Omental fat pad (tissue), 4 donors: ENCODE results near the gene SLC27A3. TPM values are rescaled to one million over a fixed set of nuclear protein-coding genes. Genes with fewer than 3 reads are reported as not detected.

Experiments
- ATAC-seq: fragments of 150-250 bp; one replicate; pipeline ENCODE4 v1.9.1; 2016; ENCODE audit warnings: mild to moderate bottlenecking, moderate library complexity; ENCODE audit not compliant: low FRiP score
- DNase-seq: peaks from one replicate; pipeline ENCODE4 v3.0.0-alpha.2; 2019; ENCODE audit warnings: low spot score
- CTCF ChIP-seq, 3 donors: fragments of 450-650 bp; IDR thresholded peaks; one replicate each; pipeline ENCODE4 v1.5.1; 2016 to 2017; ENCODE audit warnings: antibody characterized with exemption in 3 of 3, mild to moderate bottlenecking in 3 of 3, moderate library complexity in 2 of 3
- total RNA-seq, 4 donors: library from RNA; depleted of rRNA; stranded (reverse); fragments of >200 nt; gene quantifications; one replicate each; pipeline ENCODE4 v1.1.0, GENCODE V29; 2016

The SLC27A3 gene
- total RNA-seq, 4 donors from 2014 or later, result 29.4 to 65.4 (median 40.5) TPM

DNA sequence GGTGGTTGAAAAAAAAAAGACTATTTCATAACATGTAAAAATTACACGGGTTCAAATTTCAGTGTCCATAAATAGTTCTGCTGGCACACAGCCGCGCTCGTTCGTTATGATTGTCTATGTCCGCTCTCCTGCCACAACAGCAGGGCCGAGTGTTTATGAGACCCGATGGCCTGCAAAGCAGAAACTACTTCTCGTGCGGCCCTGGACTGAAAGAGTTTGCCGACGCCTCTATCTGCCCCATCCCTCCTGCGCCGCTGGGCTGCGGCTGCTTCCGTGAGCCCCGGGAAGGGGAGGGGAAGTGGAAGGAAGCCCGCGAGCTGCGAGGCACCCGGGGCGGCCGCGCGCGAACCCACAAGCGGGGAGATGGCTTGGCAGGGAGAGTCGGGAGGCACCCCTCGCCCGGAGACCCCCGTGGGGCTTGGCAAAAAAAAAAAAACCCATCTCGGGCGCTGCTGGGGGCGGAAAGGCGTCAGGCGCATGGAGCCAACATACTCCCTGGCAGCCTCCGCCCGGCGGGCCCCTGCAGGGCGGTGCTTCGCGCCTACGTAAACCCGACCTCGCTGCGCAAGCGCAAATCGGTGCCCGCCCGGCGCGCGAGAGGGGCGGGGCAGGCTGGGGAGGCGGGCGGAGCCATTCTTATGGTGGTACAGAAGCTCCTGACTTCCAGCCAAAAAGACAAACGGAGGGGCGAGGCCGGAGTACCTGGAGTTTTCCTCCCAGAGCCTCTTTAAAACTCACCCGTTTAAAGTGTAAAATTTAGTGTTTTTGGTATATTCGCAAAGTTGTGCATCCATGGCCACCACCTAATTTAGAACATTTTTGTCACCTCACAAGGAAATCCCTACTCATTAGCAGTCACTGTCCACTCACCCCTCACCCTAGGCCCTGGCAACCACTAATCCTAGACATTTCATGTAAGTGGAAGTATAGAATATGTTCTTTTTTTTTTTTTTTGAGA, 8.3 kb downstream of the SLC27A3 start:
- ATAC-seq, result peak; percentile 95
- DNase-seq, result peak; percentile 57

GRCh38 chr1:153786038-153786790, 11.0 kb downstream of the SLC27A3 start:
- DNase-seq, result no peak
- no peak for TF ChIP-seq CTCF (IDR thresholded peaks at IDR 0.05)
- ATAC-seq, result no peak

More for the DNA sequence above, 8.3 kb downstream of the SLC27A3 start:
- no peak for TF ChIP-seq CTCF (IDR thresholded peaks at IDR 0.05)

DNA sequence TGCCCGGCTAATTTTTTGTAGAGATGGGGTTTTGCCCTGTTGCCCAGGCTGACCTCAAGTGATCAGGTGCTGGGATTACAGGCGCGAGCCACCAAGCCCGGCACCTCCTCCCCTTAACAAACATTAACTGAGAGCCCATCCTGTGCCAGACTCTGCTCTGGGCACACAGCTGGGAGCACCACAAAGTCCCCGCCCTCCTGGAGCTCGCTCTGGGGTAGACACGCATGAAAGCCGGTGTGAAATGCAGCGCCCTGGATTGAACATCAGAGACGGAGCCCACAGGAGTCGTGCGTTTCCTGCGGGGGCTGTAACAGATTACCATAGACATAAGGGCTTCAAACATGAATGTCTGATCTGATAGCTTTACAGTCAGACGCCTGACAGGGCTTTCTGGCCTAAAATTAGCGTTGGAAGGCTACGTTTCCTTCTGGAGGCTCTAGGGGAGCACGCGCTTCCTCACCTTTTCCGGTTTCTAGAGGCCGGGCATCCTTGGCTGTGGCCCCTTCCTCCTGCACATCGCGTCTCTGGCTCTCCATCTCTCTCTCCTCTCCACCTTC, 14.3 kb downstream of the SLC27A3 start:
- TF ChIP-seq CTCF (IDR thresholded peaks at IDR 0.05), result no peak
- no peak for DNase-seq
- no peak for ATAC-seq

DNA sequence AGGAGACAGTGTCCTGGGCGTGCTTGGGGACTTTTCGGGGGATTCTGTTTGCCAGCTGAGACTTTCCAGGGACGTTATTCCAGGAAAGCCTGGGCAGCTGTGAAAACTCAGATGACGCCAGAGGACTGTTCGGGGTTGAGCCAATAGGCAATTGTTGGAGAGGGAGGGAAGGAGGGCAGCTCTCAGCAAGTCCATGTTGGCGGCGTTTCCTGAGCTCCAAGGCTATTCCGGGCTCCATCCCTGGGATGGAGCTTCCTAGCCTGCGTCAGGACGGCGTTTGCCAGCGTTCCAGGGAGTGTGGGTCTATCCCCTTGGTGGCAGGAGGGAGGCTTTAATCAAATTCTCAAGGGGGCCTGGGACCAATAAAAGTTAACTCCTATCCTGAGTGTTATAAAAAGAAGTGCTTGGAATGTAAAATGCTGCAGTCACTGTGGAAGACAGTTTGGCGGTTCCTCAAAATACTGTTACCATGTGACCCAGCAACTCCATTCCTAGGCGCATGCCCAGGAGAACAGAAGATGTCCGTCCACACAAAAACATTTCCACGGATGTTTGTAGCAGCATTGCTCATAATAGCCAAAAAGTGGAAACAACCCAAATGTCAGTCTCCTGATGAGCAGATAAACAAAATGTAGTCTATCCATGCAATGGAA, 15.2 kb downstream of the SLC27A3 start:
- TF ChIP-seq CTCF (IDR thresholded peaks at IDR 0.05), result no peak
- ATAC-seq (peak; percentile 65), DNase-seq (no peak)

- DNase-seq (no peak), ATAC-seq (peak; percentile 69)
- no peak for TF ChIP-seq CTCF (IDR thresholded peaks at IDR 0.05)
Measured at GRCh38 chr1:153790966-153791647, 15.9 kb downstream of the SLC27A3 start.

- no peak for TF ChIP-seq CTCF (IDR thresholded peaks at IDR 0.05)
- no peak for ATAC-seq
- no peak for DNase-seq
Measured at GRCh38 chr1:153791648-153792253, 16.5 kb downstream of the SLC27A3 start.
